ENCODE data around the gene ACD.
A peak's percentile ranks its signal among the peaks of the same experiment; 100 is the strongest.

ACD gene

GRCh38 chr16:67661886-67662652 is 2.0 kb upstream of the ACD start:
- DNase-seq (ENCODE audit: low spot score) = no peak

- DNase-seq (ENCODE audit: low spot score) = no peak
These were observed 1.2 kb upstream of the ACD start for GRCh38 chr16:67661101-67661761.

- DNase-seq (ENCODE audit: low spot score) = peak; percentile 96
These were observed 536 bp upstream of the ACD start, which contains the start of gene PARD6A for GRCh38 chr16:67660564-67661028. PARD6A (plus strand) TSS chr16:67660960; CDS start chr16:67661039, 79 bp downstream.

GRCh38 chr16:67658849-67659674 is 998 bp downstream of the ACD start:
- no peak for DNase-seq (ENCODE audit: low spot score)

GRCh38 chr16:67657751-67658518 is 2.1 kb downstream of the ACD start:
- no peak for DNase-seq (ENCODE audit: low spot score)

- no peak for DNase-seq (ENCODE audit: low spot score)
These were observed 2.9 kb downstream of the ACD start for GRCh38 chr16:67657017-67657608.

GRCh38 chr16:67656344-67657016 is 3.6 kb downstream of the ACD start:
- no peak for DNase-seq (ENCODE audit: low spot score)

GRCh38 chr16:67655363-67655762 is 4.7 kb downstream of the ACD start:
- no peak for DNase-seq (ENCODE audit: low spot score)

GRCh38 chr16:67654403-67654911 is 5.6 kb downstream of the ACD start:
- DNase-seq (ENCODE audit: low spot score) = no peak

- DNase-seq (ENCODE audit: low spot score) = no peak
These were observed 6.2 kb downstream of the ACD start for GRCh38 chr16:67653789-67654402.

- no peak for DNase-seq (ENCODE audit: low spot score)
These were observed 6.8 kb downstream of the ACD start for GRCh38 chr16:67653128-67653788.

GRCh38 chr16:67652578-67653127 is 7.4 kb downstream of the ACD start:
- DNase-seq (ENCODE audit: low spot score) = no peak

- DNase-seq (ENCODE audit: low spot score) = no peak
These were observed 8.2 kb downstream of the ACD start for GRCh38 chr16:67651847-67652246.

- DNase-seq (ENCODE audit: low spot score) = no peak
These were observed 9.0 kb downstream of the ACD start for GRCh38 chr16:67651039-67651438.

GRCh38 chr16:67650023-67650422 is 10.0 kb downstream of the ACD start:
- no peak for DNase-seq (ENCODE audit: low spot score)

- DNase-seq (ENCODE audit: low spot score) = no peak
These were observed 10.5 kb downstream of the ACD start for GRCh38 chr16:67649494-67649931.

- no peak for DNase-seq (ENCODE audit: low spot score)
These were observed 11.2 kb downstream of the ACD start for GRCh38 chr16:67648764-67649407.

- DNase-seq (ENCODE audit: low spot score) = no peak
These were observed 11.8 kb downstream of the ACD start for GRCh38 chr16:67648088-67648763.
